Ishikawa (cell line): Measurements from ENCODE around the gene DNAH3.

Experiments used
- CEBPB ChIP-seq: IDR thresholded peaks from 2 replicates; pipeline ENCODE4 v1.6.1; 2012
- EGR1 ChIP-seq: IDR thresholded peaks from 2 replicates; pipeline ENCODE4 v1.6.1; 2012
- FOXM1 ChIP-seq: IDR thresholded peaks from 2 replicates; pipeline ENCODE4 v1.6.1; 2012; ENCODE audit warnings: low read depth, borderline replicate concordance
- NFIC ChIP-seq: IDR thresholded peaks from 2 replicates; pipeline ENCODE4 v1.6.1; 2012
- RAD21 ChIP-seq: IDR thresholded peaks from 2 replicates; pipeline ENCODE4 v1.6.1; 2012; ENCODE audit warnings: low read depth
- REST ChIP-seq: IDR thresholded peaks from 2 replicates; pipeline ENCODE4 v1.6.1; 2012; ENCODE audit warnings: low read depth, mild to moderate bottlenecking
- TAF1 ChIP-seq: IDR thresholded peaks from 2 replicates; pipeline ENCODE4 v1.6.1; 2012; ENCODE audit warnings: low read depth, mild to moderate bottlenecking
- TCF12 ChIP-seq: IDR thresholded peaks from 2 replicates; pipeline ENCODE4 v1.6.1; 2012; ENCODE audit warnings: low read depth
- TEAD4 ChIP-seq: IDR thresholded peaks from 2 replicates; pipeline ENCODE4 v1.6.1; 2012
- USF1 ChIP-seq: IDR thresholded peaks from 2 replicates; pipeline ENCODE4 v1.6.1; 2012
- YY1 ChIP-seq: IDR thresholded peaks from 2 replicates; pipeline ENCODE4 v1.6.1; 2012; ENCODE audit warnings: low read depth
- TF ChIP-seq, protein P1 (sequence below): IDR thresholded peaks from 2 replicates; pipeline ENCODE4 v1.6.1; 2012

DNA sequence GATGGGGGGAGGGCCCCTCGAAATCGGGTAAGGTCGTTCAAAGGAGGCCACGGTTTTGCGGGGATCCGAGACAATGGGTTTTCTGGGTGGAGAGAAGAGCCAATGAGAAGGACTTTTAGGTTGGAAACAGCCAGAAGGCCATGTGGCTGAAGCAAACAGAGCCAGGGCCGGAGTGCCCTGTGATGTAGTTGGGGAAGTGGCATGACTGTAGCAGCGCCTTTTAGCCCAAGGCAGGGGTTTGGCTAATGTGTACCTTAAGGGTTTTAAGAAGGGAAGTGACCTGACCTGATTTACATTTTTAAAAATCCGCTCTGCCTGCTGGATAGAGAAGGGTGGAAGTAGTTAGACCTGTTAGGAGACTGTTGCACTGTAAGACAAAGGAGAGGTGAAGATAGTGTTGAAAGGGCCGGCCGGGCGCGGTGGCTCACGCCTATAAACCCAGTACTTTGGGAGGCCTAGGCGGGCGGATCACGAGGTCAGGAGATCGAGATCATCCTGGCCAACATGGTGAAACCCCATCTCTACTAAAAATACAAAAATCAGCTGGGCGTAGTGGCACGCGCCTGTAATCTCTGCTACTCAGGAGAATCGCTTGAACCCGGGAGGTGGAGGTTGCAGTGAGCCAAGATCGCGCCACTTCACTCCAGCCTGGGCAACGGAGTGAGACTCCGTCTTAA lies 249.1 kb downstream of the DNAH3 start:
- TF ChIP-seq RAD21 (no peak), TAF1 (no peak), USF1 (no peak), YY1 (no peak), TEAD4 (no peak), FOXM1 (no peak), REST (no peak), EGR1 (no peak), CEBPB (no peak), TCF12 (no peak), NFIC (no peak)
- TF ChIP-seq, protein P1, sequence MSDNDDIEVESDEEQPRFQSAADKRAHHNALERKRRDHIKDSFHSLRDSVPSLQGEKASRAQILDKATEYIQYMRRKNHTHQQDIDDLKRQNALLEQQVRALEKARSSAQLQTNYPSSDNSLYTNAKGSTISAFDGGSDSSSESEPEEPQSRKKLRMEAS, result peak; percentile 33
